Measurements from ENCODE around the gene MSI2.

Gene MSI2

GRCh38 chr17:57477522-57478362, 221.4 kb downstream of the MSI2 start:
- DNase-seq, result peak in 2 of 56 donors; percentile 11 to 52

- peak in 4 of 56 donors; percentile 19 to 43 (median 26) for DNase-seq
Measured at GRCh38 chr17:57478478-57479250, 222.3 kb downstream of the MSI2 start.

- DNase-seq, result no peak
Measured at GRCh38 chr17:57480438-57481196, 224.3 kb downstream of the MSI2 start.

GRCh38 chr17:57481910-57482391, 225.6 kb downstream of the MSI2 start:
- DNase-seq, result no peak

- DNase-seq, result no peak
Measured at GRCh38 chr17:57482657-57483056, 226.3 kb downstream of the MSI2 start.

GRCh38 chr17:57484081-57484666, 227.9 kb downstream of the MSI2 start:
- no peak for DNase-seq

DNA sequence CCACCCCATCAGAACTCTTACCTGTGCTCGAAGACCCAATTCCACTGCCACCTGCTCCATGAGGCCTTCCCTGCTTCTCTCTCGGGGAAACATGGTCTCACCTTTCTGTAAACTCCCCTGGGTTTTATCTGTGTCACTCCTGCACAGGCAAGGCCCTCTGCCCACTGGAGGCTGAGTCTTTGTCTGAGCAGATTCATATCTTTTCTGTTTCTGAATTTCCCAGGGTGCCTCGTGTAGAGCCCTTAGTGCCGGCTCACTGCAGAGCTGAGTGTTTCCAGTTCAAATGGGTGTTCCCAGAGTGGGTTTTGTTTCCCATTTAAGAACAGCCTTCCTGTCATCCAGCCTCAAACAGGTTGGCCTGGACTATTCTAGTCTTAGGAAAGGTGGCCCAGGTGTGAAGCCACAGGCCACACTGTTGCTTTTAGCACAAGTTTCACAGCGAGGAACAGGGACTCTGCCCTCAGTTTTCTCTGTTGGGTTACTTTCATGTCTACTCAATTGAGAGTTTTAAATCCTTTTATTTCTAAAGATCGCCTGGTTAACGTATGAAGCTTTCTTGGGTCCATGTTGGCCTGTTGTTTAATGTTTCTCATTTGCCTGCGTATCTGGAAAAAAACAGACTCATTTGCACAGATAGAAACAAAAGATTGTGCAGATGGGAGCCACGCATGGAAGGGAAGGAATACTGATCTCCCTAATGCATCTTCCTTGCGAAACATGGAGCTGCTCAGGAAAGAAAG, 228.7 kb downstream of the MSI2 start:
- DNase-seq, result no peak

DNA sequence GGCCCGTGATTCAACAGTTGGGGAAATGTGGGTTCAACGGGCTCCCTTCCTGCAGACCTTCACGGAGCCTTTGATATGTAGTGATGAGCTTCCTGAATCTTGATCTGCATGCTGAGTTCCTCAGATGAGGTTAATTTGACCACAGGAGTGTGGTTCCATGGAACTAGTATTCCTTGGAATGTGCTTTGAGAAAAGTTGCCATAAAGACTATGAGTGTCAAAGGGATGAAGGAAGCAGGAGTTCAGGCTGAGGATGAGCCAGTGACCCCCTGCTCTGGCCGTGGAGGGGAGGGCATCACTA, 229.2 kb downstream of the MSI2 start:
- DNase-seq, result no peak

- no peak for DNase-seq
Measured at GRCh38 chr17:57485916-57486881, 229.9 kb downstream of the MSI2 start.

GRCh38 chr17:57486882-57487301, 230.6 kb downstream of the MSI2 start:
- DNase-seq, result peak in 15 of 56 donors; percentile 15 to 57 (median 33)

- DNase-seq, result peak in 9 of 56 donors; percentile 16 to 36 (median 28)
Measured at GRCh38 chr17:57487573-57487972, 231.2 kb downstream of the MSI2 start.

GRCh38 chr17:57488856-57489255, 232.5 kb downstream of the MSI2 start:
- peak in 1 of 56 donors; percentile 16 for DNase-seq

DNA sequence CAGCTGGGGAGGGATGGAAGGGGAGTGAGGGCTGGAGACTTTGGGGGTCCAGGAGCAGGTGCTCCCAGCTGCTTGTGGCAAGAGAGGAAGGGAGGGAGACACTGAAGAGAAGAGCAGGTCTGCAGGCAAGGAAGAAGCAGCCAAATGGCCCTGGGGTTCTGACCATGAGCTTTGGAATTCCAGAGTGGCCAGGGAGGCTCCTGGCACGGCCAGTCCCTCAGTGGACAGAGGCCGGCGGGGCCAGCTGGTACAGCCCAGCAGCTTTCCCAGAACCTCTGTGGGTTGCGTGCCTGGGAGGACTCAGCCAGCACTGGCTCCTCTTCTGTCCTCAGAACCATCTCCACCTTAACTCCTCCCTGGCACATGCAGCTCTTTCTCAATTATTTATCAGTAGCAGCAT, 233.0 kb downstream of the MSI2 start:
- peak in 2 of 56 donors; percentile 11 to 29 for DNase-seq

GRCh38 chr17:57490111-57490845, 234.0 kb downstream of the MSI2 start:
- no peak for DNase-seq

GRCh38 chr17:57490890-57491289, 234.6 kb downstream of the MSI2 start:
- DNase-seq, result peak in 4 of 56 donors; percentile 11 to 44 (median 28)

- no peak for DNase-seq
Measured at GRCh38 chr17:57493171-57493570, 236.8 kb downstream of the MSI2 start.

- DNase-seq, result no peak
Measured at GRCh38 chr17:57493625-57494024, 237.3 kb downstream of the MSI2 start.

DNA sequence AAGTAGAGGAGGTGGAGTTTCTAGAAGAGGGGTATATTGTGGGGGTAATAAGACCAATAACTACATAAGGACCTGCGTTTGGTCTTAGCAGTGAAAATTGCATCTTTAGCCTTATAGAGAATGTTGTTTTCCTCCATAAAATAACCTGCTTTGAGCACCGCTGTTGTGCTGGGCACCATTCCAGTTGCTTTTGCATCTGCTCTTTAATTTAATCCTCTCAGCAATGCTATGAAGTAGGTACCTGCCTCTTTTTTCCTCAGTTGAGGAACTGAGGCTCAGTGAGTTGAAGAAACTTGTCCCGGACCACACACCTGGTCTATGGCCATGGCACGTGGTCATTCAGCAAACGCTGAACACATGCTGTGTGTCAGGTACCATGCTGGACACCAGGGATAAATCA, 238.1 kb downstream of the MSI2 start:
- DNase-seq, result no peak

GRCh38 chr17:57495771-57496170, 239.4 kb downstream of the MSI2 start:
- no peak for DNase-seq

All from amygdala (tissue), 56 donors.